Superior temporal gyrus (tissue), 1 donor: ENCODE measurements around the gene FAM180B.

Experiments used
- DNase-seq: peaks from one replicate; pipeline ENCODE4 v3.0.0-alpha.2; 2016; ENCODE audit errors: extremely low spot score

The FAM180B gene

GRCh38 chr11:47566149-47566698, 20.3 kb upstream of the FAM180B start:
- DNase-seq: no peak

GRCh38 chr11:47569646-47570045, 16.8 kb upstream of the FAM180B start:
- no peak for DNase-seq

GRCh38 chr11:47570651-47571356, 15.7 kb upstream of the FAM180B start:
- no peak for DNase-seq

GRCh38 chr11:47571357-47571729, 15.1 kb upstream of the FAM180B start:
- no peak for DNase-seq

- DNase-seq: peak; percentile 13
Observed at GRCh38 chr11:47571895-47572294, 14.6 kb upstream of the FAM180B start.

GRCh38 chr11:47572715-47573255, 13.7 kb upstream of the FAM180B start:
- DNase-seq: peak; percentile 34

GRCh38 chr11:47573321-47573720, 13.2 kb upstream of the FAM180B start:
- peak; percentile 71 for DNase-seq

GRCh38 chr11:47577460-47578041, 8.9 kb upstream of the FAM180B start:
- peak; percentile 21 for DNase-seq

- peak; percentile 97 for DNase-seq
Observed at GRCh38 chr11:47578524-47579494, 7.7 kb upstream of the FAM180B start, which contains the start of the genes KBTBD4 and NDUFS3. KBTBD4 (minus strand) TSS chr11:47578970; CDS start chr11:47578951, 19 bp downstream. NDUFS3 (plus strand) TSS chr11:47579074; CDS start chr11:47579092, 18 bp downstream.

- DNase-seq: peak; percentile 17
Observed at GRCh38 chr11:47583844-47584243, 2.6 kb upstream of the FAM180B start.

GRCh38 chr11:47587039-47587716, 700 bp downstream of the FAM180B start:
- no peak for DNase-seq

GRCh38 chr11:47587723-47588326, 1.3 kb downstream of the FAM180B start:
- peak; percentile 15 for DNase-seq

- no peak for DNase-seq
Observed at GRCh38 chr11:47589118-47589517, 2.6 kb downstream of the FAM180B start.

GRCh38 chr11:47589584-47589976, 3.1 kb downstream of the FAM180B start:
- DNase-seq: no peak

- no peak for DNase-seq
Observed at GRCh38 chr11:47589977-47590861, 3.7 kb downstream of the FAM180B start.

- DNase-seq: peak; percentile 10
Observed at GRCh38 chr11:47591764-47592163, 5.3 kb downstream of the FAM180B start.

- peak; percentile 50 for DNase-seq
Observed at GRCh38 chr11:47592251-47592650, 5.8 kb downstream of the FAM180B start.

- no peak for DNase-seq
Observed at GRCh38 chr11:47592970-47593369, 6.5 kb downstream of the FAM180B start.

- no peak for DNase-seq
Observed at GRCh38 chr11:47593492-47593933, 7.0 kb downstream of the FAM180B start.
